ENCODE data around the gene CC2D2A.

Gene CC2D2A

GRCh38 chr4:15459706-15460105 lies 10.0 kb upstream of the CC2D2A start:
- DNase-seq (ENCODE audit: low read depth in 4 of 4, low spot score in 1 of 4) = no peak

- no peak for DNase-seq (ENCODE audit: low read depth in 4 of 4, low spot score in 1 of 4)
Measured at GRCh38 chr4:15466596-15466995, 3.1 kb upstream of the CC2D2A start.

GRCh38 chr4:15470128-15470475 lies 420 bp downstream of the CC2D2A start:
- DNase-seq (ENCODE audit: low read depth in 4 of 4, low spot score in 1 of 4) = no peak

DNA sequence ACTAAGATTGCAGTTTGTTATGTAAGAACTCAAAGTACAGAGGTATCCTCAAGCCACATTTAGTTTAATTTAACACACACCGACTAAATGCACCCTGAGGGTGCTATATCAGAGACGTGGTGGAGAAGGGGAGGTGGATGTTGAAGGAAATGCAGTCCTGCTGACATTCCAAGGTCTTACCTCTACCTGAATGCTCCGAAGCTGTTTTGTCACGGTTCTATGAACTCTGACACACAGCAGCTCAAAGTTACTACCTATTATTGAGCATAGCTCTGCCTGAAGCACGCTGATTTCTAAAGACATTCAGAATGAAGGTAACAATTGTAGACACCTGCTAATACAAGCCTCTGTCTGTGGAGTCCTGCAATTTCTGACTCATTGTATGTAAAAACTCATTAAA lies 6.7 kb downstream of the CC2D2A start:
- no peak for DNase-seq (ENCODE audit: low read depth in 4 of 4, low spot score in 1 of 4)

DNA sequence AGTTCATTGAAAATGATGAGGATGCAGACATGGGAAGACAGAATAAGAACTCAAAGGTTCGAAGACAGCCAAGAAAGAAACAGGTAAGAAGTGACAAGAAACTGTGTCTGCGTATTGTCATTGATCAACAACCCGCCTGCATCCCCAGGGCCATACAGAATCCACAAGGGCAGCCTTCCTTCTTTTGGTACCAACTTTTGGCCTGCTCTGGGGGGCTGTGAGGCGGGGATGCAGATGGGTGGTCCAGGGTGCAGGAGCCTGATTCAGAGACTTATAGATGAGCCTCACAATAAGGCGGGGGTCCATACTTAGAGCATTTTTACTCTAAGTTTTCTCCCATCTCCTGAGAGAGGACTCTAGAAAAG lies 9.0 kb downstream of the CC2D2A start:
- no peak for DNase-seq (ENCODE audit: low read depth in 4 of 4, low spot score in 1 of 4)

DNA sequence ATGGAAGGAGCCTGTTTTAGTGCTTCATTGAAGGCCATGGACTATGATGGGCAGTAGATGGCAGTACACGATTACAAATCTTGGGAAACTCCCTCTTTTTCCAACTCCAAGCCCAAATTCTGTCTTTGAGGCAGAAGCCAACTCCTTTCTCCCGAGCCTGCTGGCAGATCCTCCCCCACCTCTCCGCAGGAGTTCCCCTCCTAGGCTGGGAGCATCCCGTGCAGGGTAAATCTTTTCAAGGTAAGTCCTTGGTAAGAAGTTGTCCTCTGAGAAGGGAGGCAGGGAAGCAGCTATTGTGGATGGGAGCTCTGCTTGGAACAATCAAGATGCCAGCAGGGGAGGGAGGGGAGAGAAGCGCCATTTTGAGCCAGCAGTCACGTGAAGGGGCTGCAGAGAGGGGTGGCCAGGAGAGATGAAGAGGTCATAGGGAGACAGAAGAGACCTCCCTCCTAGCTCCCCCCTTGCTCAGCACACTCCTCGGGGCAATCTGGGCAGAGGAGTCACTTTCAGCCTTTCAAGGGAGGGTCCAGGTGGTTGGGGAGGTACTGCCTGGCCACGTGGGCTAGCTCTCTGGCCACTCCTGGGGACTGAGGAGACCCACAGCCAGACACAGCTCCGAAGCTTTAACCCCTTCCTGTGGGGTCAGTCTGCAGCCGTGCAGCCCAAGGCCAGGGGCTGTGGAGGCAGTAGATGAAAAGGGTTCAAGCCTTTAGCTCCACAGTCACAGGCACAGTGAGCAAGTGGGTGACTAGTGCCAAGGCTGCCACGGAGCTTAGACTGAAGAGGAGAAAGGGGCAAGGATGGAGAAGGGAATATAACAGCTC lies 9.6 kb downstream of the CC2D2A start:
- DNase-seq (ENCODE audit: low read depth in 4 of 4, low spot score in 1 of 4) = no peak

- DNase-seq (ENCODE audit: low read depth in 4 of 4, low spot score in 1 of 4) = no peak
Measured at GRCh38 chr4:15479913-15480185, 10.2 kb downstream of the CC2D2A start.

- no peak for DNase-seq (ENCODE audit: low read depth in 4 of 4, low spot score in 1 of 4)
Measured at GRCh38 chr4:15481961-15482745, 12.5 kb downstream of the CC2D2A start.

GRCh38 chr4:15482842-15483241 lies 13.2 kb downstream of the CC2D2A start:
- DNase-seq (ENCODE audit: low read depth in 4 of 4, low spot score in 1 of 4) = no peak

DNA sequence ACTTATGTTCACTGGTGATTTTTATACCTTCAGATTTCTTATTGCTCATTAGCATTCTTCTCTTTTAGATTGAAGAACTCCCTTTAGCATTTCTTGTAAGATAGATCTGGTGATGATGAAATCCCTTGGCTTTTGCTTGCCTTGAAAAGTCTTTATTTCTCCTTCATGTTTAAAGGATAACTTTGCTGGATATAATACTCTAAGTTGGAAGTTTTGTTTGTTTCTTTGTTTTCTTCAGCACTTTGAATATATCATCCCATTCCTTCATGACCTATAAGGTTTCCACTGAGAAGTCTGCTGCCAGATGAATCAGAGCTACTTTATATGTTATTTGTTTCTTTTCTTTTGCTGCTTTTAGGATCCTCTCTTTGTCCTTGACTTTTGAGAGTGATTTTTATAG lies 18.5 kb downstream of the CC2D2A start:
- DNase-seq (ENCODE audit: low read depth in 4 of 4, low spot score in 1 of 4) = no peak

- DNase-seq (ENCODE audit: low read depth in 4 of 4, low spot score in 1 of 4) = no peak
Measured at GRCh38 chr4:15488658-15489470, 19.2 kb downstream of the CC2D2A start.

- no peak for DNase-seq (ENCODE audit: low read depth in 4 of 4, low spot score in 1 of 4)
Measured at GRCh38 chr4:15489551-15489950, 19.9 kb downstream of the CC2D2A start.

GRCh38 chr4:15493411-15493810 lies 23.7 kb downstream of the CC2D2A start:
- no peak for DNase-seq (ENCODE audit: low read depth in 4 of 4, low spot score in 1 of 4)

DNA sequence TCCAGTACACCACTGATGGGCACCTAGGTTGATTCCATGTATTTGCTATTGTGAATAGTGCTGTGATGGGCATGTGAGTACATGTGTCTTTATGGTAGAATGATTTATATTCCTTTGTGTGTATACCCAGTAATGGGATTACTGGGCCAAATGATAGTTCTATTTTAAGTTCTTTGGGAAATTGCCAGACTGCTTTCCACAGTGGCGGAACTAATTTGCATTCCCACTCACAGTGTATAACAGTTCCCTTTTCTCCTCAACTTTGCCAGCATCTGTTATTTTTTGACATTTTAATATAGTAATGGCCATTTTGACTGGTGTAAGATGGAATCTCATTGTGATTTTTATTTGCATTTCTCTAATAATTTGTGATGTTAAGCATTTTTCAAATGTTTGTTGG lies 25.9 kb downstream of the CC2D2A start:
- no peak for DNase-seq (ENCODE audit: low read depth in 4 of 4, low spot score in 1 of 4)

DNA sequence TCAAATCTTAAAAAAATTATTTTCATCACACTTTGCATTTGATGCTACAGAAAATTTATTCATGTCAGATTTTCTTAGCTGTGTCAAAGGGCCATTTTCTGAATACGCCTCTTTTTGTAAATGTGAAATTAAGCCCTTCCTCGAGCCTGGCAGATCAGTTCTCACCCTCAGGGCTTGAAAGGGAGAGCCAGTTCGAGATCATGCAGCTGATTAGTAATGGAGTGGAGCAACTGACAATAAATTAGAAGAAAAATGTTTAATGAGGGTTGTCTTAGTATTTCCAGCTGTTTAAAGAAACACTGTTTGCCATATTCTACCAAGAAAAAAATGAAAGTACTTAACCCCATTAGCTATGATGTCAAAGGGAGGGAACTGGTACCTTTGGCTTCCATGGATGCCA lies 28.7 kb downstream of the CC2D2A start:
- DNase-seq (ENCODE audit: low read depth in 4 of 4, low spot score in 1 of 4) = no peak

- no peak for DNase-seq (ENCODE audit: low read depth in 4 of 4, low spot score in 1 of 4)
Measured at GRCh38 chr4:15500701-15501100, 31.0 kb downstream of the CC2D2A start.

DNA sequence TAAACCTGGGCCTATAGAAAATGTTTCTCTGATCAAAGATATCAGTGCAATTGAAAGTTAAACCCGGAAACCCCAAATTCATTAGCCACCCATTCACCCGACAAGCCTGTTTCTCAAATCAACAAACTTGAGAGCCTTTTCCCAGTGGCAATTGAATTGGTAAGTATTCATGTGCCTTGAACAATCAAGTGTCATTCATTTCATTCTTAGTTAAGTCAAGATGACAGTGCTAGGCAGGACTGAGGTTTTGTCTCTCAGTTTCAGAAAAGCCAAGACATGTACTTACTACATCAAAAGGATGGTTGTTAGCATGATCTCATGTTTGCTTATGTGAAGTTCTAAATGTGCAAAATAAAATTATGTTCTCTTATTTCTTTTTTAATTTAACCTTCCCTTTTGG lies 32.3 kb downstream of the CC2D2A start:
- no peak for DNase-seq (ENCODE audit: low read depth in 4 of 4, low spot score in 1 of 4)

DNA sequence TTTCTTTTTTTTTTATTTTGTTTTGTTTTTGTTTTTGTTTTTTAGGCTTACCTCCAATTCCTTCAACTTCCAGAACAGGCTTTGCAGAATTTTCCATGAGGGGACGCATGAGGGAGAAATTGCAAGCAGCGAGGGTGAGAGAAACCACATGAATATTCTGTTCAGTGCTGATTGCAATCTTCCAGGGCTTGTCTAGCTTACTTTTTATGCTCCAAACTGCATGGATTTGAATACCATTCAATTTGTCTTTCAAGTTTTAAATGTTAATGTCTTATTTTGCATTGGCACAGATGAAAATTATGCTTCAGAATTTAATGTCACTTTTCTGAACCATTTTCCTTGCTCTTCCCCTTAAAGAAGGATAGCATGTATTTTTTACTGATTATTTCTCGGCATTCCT lies 32.7 kb downstream of the CC2D2A start:
- no peak for DNase-seq (ENCODE audit: low read depth in 4 of 4, low spot score in 1 of 4)

GRCh38 chr4:15504041-15504440 lies 34.4 kb downstream of the CC2D2A start:
- DNase-seq (ENCODE audit: low read depth in 4 of 4, low spot score in 1 of 4) = no peak

DNA sequence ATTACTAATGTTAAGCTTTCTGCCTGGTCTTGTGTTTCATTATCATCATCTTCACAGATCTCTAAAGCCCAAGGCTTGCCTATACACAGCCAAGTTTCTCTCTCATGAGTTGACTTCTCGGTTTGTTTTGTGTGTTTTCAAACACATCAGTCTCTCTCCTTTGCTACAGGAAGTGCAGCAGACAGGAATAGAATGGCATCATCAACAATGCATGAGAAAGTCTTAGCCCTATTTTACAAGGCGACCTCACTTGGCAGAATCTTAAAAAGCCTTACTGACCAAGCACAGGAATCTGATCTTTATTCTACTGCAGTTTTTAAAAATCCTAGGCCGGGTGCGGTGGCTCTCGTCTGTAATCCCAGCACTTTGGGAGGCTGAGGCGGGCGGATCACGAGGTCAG lies 36.8 kb downstream of the CC2D2A start:
- DNase-seq (ENCODE audit: low read depth in 4 of 4, low spot score in 1 of 4) = no peak

GRCh38 chr4:15507679-15508078 lies 38.0 kb downstream of the CC2D2A start:
- no peak for DNase-seq (ENCODE audit: low read depth in 4 of 4, low spot score in 1 of 4)

DNA sequence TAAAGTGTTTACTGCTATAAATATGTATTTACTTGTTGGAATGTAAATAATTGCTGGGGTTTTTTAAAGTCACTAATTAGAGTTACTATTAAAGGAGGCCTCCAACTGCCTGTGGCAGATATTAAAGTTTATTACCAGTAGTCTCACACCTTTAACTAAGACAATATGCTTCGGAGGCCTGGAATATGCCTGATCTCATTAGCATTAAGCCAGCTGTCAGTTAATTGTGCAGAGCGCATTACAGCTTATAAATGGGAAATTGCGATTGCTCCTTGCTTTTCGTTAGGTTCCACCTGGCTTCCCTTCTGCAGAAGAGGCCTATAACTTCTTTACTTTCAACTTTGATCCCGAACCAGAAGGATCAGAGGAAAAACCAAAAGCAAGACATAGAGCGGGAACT lies 41.3 kb downstream of the CC2D2A start:
- DNase-seq (ENCODE audit: low read depth in 4 of 4, low spot score in 1 of 4) = no peak
